GM19043 (cell line): ENCODE measurements around the gene EDARADD.
"Not testable (repeated sequence)": the region's sequence is repeated elsewhere in the genome, so short reads cannot be mapped to it uniquely, and the experiment has no call there.

Experiments
- ATAC-seq: cut with Tn5 transposase; IDR thresholded peaks from one replicate; pipeline ENCODE4 v1.9.1; 2021; ENCODE audit warnings: low read depth; ENCODE audit not compliant: unreplicated experiment

The EDARADD gene

GRCh38 chr1:236480758-236481436 lies 86.8 kb downstream of the EDARADD start:
- ATAC-seq = no peak

- ATAC-seq = no peak
Measured at GRCh38 chr1:236484310-236484971, 90.4 kb downstream of the EDARADD start.

GRCh38 chr1:236486356-236487002 lies 92.4 kb downstream of the EDARADD start:
- ATAC-seq = no peak

- not testable (repeated sequence) for ATAC-seq
Measured at GRCh38 chr1:236489161-236489560, 95.1 kb downstream of the EDARADD start.

GRCh38 chr1:236489710-236490377 lies 95.8 kb downstream of the EDARADD start:
- peak; percentile 60 for ATAC-seq

GRCh38 chr1:236491469-236492136 lies 97.5 kb downstream of the EDARADD start:
- ATAC-seq = no peak

GRCh38 chr1:236492378-236492777 lies 98.3 kb downstream of the EDARADD start:
- ATAC-seq = no peak

GRCh38 chr1:236494082-236494481 lies 100.0 kb downstream of the EDARADD start:
- ATAC-seq = no peak

GRCh38 chr1:236494586-236495466 lies 100.7 kb downstream of the EDARADD start:
- ATAC-seq = no peak

GRCh38 chr1:236495467-236496112 lies 101.5 kb downstream of the EDARADD start:
- ATAC-seq = no peak

- ATAC-seq = no peak
Measured at GRCh38 chr1:236497908-236498307, 103.8 kb downstream of the EDARADD start.

- no peak for ATAC-seq
Measured at GRCh38 chr1:236501093-236501492, 107.0 kb downstream of the EDARADD start.

GRCh38 chr1:236502579-236502971 lies 108.5 kb downstream of the EDARADD start:
- ATAC-seq = no peak

GRCh38 chr1:236502972-236503639 lies 109.0 kb downstream of the EDARADD start:
- ATAC-seq = no peak

GRCh38 chr1:236504338-236504737 lies 110.3 kb downstream of the EDARADD start:
- ATAC-seq = not testable (repeated sequence)

GRCh38 chr1:236507022-236507700 lies 113.1 kb downstream of the EDARADD start:
- no peak for ATAC-seq

- peak; percentile 43 for ATAC-seq
Measured at GRCh38 chr1:236508593-236509027, 114.5 kb downstream of the EDARADD start.

GRCh38 chr1:236509203-236509602 lies 115.1 kb downstream of the EDARADD start:
- ATAC-seq = no peak
